HEK293T (cell line): ENCODE data around the gene TENT4A.

ENCODE experiments used
- ARNT ChIP-seq: fragments of 450-650 bp; IDR thresholded peaks from 2 replicates; pipeline ENCODE4 v1.6.1; 2017; ENCODE audit warnings: mild to moderate bottlenecking
- BHLHE40 ChIP-seq: fragments of 450-650 bp; IDR thresholded peaks from 2 replicates; pipeline ENCODE4 v1.6.1; 2016; ENCODE audit warnings: mild to moderate bottlenecking, moderate library complexity, borderline replicate concordance
- CTBP1 ChIP-seq: fragments of 450-650 bp; IDR thresholded peaks from 2 replicates; pipeline ENCODE4 v1.6.1; 2016; ENCODE audit warnings: borderline replicate concordance
- FOXA1 ChIP-seq: fragments of 450-650 bp; IDR thresholded peaks from 2 replicates; pipeline ENCODE4 v1.6.1; 2016; ENCODE audit warnings: mild to moderate bottlenecking
- FOXK2 ChIP-seq: fragments of 450-650 bp; IDR thresholded peaks from 2 replicates; pipeline ENCODE4 v1.6.1; 2016; ENCODE audit warnings: mild to moderate bottlenecking
- FOXM1 ChIP-seq: fragments of 450-650 bp; IDR thresholded peaks from 2 replicates; pipeline ENCODE4 v1.6.1; 2017; ENCODE audit warnings: mild to moderate bottlenecking, borderline replicate concordance
- HDGF ChIP-seq: fragments of 450-650 bp; IDR thresholded peaks from 2 replicates; pipeline ENCODE4 v1.6.1; 2017; ENCODE audit warnings: antibody characterized with exemption, borderline replicate concordance
- LEF1 ChIP-seq: fragments of 450-650 bp; IDR thresholded peaks from 2 replicates; pipeline ENCODE4 v1.6.1; 2017; ENCODE audit warnings: mild to moderate bottlenecking, borderline replicate concordance
- SP1 ChIP-seq: fragments of 450-650 bp; IDR thresholded peaks from 2 replicates; pipeline ENCODE4 v1.6.1; 2017
- SUZ12 ChIP-seq: fragments of 450-650 bp; IDR thresholded peaks from 2 replicates; pipeline ENCODE4 v1.6.1; 2016; ENCODE audit warnings: mild to moderate bottlenecking
- TARDBP ChIP-seq: fragments of 450-650 bp; IDR thresholded peaks from 2 replicates; pipeline ENCODE4 v1.6.1; 2016
- ZNF384 ChIP-seq: fragments of 450-650 bp; IDR thresholded peaks from 2 replicates; pipeline ENCODE4 v1.6.1; 2016

GRCh38 chr5:6787941-6788340 is 74.7 kb downstream of the TENT4A start:
- TF ChIP-seq HDGF (no peak), FOXM1 (no peak), ARNT (no peak), ZNF384 (no peak), CTBP1 (no peak), LEF1 (no peak), BHLHE40 (no peak), FOXK2 (no peak), TARDBP (no peak), SUZ12 (no peak), FOXA1 (no peak), SP1 (no peak)
